Measurements from ENCODE around the gene SSUH2.

- TF ChIP-seq, protein P1, sequence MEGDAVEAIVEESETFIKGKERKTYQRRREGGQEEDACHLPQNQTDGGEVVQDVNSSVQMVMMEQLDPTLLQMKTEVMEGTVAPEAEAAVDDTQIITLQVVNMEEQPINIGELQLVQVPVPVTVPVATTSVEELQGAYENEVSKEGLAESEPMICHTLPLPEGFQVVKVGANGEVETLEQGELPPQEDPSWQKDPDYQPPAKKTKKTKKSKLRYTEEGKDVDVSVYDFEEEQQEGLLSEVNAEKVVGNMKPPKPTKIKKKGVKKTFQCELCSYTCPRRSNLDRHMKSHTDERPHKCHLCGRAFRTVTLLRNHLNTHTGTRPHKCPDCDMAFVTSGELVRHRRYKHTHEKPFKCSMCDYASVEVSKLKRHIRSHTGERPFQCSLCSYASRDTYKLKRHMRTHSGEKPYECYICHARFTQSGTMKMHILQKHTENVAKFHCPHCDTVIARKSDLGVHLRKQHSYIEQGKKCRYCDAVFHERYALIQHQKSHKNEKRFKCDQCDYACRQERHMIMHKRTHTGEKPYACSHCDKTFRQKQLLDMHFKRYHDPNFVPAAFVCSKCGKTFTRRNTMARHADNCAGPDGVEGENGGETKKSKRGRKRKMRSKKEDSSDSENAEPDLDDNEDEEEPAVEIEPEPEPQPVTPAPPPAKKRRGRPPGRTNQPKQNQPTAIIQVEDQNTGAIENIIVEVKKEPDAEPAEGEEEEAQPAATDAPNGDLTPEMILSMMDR (IDR thresholded peaks at IDR 0.05): no peak
- TF ChIP-seq POLR2A (IDR thresholded peaks at IDR 0.05): no peak
Observed at GRCh38 chr3:8575364-8576104, 69.1 kb downstream of the SSUH2 start.

Measured in adrenal gland (tissue), 5 donors.